ENCODE measurements around the gene RAB3IL1.
A peak's percentile ranks its signal among the peaks of the same experiment; 100 is the strongest.

The RAB3IL1 gene

DNA sequence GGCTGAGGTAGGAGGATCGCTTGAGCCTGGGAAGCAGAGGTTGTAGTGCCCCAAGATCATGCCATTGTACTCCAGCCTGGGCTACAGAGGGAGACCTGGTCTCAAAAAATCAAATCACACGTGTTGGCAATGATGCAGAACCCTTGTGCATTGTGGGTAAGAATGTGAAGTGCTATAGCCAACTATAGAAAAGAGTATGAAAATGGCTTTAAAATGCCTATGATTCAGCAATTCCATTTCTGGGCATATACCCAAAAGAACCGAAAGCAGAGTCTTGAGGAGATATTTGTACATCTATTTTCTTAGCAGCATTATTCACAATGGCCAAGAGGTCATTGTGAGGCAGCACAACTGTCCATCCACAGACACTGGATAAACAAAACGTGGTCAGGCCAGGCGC is 23.4 kb downstream of the RAB3IL1 start:
- DNase-seq (ENCODE audit: low read depth, low spot score): no peak
- Histone ChIP-seq H3K36me3 (ENCODE audit: insufficient read depth, low read length) (no peaks in the 10 kb centered on the region; the same call in 1 of the 2 replicates), H3K4me3 (no peak overlapping the region), H3K9ac (ENCODE audit: insufficient read length) (no peak overlapping the region), H3K9me3 (ENCODE audit: low read depth, low read length) (no peaks in the 10 kb centered on the region), H3K27ac (no peak overlapping the region; the same call in 1 of the 2 replicates)
- no peak for TF ChIP-seq EZH2 (IDR thresholded peaks at IDR 0.05)
- no peak for TF ChIP-seq FOXP2 (optimal IDR thresholded peaks at IDR 0.05; ENCODE audit: control extremely low read depth, extremely low read length, insufficient read depth)
- no peak for TF ChIP-seq POLR2AphosphoS5 (IDR thresholded peaks at IDR 0.05; ENCODE audit: borderline replicate concordance, low read depth, low read length)

DNA sequence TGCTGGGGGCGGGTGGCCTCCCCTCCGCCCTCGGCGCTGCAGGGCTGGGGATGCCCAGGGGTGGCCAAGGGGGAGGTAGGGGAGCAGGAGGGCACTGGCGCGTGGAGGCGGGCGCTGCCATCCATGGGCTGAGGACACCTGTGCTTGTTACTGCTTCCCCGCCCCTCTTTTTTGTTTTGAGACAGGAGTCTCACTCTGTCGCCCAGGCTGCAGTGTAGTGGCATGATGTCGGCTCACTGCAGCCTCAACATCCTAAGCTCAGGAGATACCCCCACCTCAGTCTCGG is 25.3 kb downstream of the RAB3IL1 start:
- no peak for DNase-seq (ENCODE audit: low read depth, low spot score)
- Histone ChIP-seq H3K9ac (ENCODE audit: insufficient read length) (no peak overlapping the region), H3K4me3 (peak overlapping the region; percentile 81), H3K36me3 (ENCODE audit: insufficient read depth, low read length) (no peaks in the 10 kb centered on the region), H3K9me3 (ENCODE audit: low read depth, low read length) (no peaks in the 10 kb centered on the region), H3K27ac (no peak overlapping the region)
- TF ChIP-seq FOXP2 (optimal IDR thresholded peaks at IDR 0.05; ENCODE audit: control extremely low read depth, extremely low read length, insufficient read depth) (no peak), EZH2 (IDR thresholded peaks at IDR 0.05) (no peak), POLR2AphosphoS5 (IDR thresholded peaks at IDR 0.05; ENCODE audit: borderline replicate concordance, low read depth, low read length) (no peak)

DNA sequence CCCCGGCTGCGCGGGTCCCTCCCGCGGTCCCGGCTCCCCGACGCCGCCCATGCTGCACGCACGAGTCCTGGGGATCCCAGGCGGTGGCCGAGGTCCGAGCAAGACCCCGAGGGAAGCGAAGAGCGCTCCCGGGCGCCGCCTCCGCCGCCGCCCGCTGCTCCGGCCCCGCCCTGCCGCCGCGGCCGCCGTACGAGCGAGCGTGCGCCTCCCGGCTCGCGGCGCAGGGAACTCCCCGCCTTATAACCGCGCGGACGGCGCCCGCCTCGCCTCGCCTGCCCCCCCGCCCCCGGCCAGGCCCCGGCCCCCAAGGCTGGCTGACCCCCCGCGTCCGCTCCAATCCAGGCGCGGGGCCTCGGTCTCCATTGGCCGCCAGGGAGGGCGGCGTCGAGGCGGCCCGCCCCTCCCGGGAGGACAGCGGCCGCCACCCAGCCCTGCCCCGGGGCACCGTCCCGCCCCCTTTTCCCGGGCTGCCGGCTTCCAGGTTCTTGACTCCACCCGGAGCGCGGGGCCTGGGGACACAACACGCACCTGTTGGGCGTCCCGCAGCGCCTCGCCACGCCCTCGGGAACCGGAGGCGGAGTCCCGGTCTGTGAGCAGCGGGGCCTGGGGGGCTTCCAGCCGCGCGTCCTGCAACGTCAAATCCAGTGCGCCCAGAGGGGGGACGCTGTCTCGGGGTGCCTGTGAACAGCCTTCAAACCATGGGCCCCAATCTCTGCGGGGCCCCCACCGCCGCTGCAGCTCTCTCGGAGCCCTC is 25.9 kb downstream of the RAB3IL1 start, which contains the start of gene FADS3:
FADS3 (minus strand) TSS at position 215 of the 754 bp plus-strand sequence; CDS start at position 51, 164 bp downstream.
- Histone ChIP-seq H3K27ac (0 out of 2 replicates have a peak within 1 kb of the TSS, but pooled peaks have one; percentile 19), H3K9me3 (ENCODE audit: low read depth, low read length) (no peaks in the 10 kb centered on the region), H3K9ac (ENCODE audit: insufficient read length) (peak within 1 kb of the TSS; percentile 51), H3K4me3 (peak within 1 kb of the TSS; percentile 81), H3K36me3 (ENCODE audit: insufficient read depth, low read length) (no peaks in the 10 kb centered on the region)
- TF ChIP-seq FOXP2 (optimal IDR thresholded peaks at IDR 0.05; ENCODE audit: control extremely low read depth, extremely low read length, insufficient read depth) (no peak), POLR2AphosphoS5 (IDR thresholded peaks at IDR 0.05; ENCODE audit: borderline replicate concordance, low read depth, low read length) (0 out of 2 replicates have a peak, but pooled peaks have one; percentile 18)
- DNase-seq (ENCODE audit: low read depth, low spot score): no peak

DNA sequence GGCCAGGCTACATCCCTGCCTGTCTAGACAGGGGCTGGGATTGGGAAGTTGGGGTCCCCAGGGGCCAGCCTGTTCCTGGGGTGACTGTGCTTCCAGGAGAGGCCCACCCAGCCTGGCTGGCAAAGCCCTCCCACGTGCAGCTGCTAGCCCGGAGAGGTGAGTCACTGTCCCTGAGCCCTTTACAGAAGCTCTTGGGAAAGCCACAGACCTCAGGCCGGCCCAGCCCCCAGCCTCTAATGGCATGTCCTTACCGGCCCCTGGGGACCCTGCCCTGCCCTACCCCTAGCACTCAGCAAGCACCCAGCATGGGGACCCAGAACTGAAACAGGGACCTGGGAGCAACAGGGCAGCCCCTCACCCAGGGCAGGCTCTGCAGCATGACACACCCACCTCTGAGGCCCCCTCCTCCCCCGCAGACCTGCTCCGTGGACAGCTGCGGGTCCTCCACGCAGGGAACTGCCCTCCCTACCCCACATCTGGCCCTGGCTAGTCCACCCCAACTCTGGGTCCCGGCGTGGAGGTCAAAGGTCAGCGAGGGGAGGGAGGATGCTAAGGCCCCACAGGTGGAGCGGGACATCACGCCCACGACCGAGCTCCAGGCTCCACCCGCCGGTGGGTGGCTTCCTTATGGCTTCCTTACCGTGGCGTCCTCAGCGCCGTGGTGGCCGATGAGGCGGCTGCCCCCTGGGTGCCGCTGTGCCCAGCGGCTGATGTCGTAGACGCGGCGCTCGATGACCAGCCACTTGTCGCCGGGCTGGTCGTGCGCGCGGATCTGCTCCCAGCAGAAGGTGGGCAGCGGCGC is 26.6 kb downstream of the RAB3IL1 start:
- H3K9me3 ChIP-seq (ENCODE audit: low read depth, low read length): no peaks in the 10 kb centered on the region
- H3K27ac ChIP-seq: no peak overlapping the region
- peak overlapping the region; percentile 81 for H3K4me3 ChIP-seq
- peak overlapping the region; percentile 51 for H3K9ac ChIP-seq (ENCODE audit: insufficient read length)
- H3K36me3 ChIP-seq (ENCODE audit: insufficient read depth, low read length): no peaks in the 10 kb centered on the region
- TF ChIP-seq POLR2AphosphoS5 (IDR thresholded peaks at IDR 0.05; ENCODE audit: borderline replicate concordance, low read depth, low read length) (no peak), EZH2 (IDR thresholded peaks at IDR 0.05) (no peak), FOXP2 (optimal IDR thresholded peaks at IDR 0.05; ENCODE audit: control extremely low read depth, extremely low read length, insufficient read depth) (no peak)
- no peak for DNase-seq (ENCODE audit: low read depth, low spot score)

DNA sequence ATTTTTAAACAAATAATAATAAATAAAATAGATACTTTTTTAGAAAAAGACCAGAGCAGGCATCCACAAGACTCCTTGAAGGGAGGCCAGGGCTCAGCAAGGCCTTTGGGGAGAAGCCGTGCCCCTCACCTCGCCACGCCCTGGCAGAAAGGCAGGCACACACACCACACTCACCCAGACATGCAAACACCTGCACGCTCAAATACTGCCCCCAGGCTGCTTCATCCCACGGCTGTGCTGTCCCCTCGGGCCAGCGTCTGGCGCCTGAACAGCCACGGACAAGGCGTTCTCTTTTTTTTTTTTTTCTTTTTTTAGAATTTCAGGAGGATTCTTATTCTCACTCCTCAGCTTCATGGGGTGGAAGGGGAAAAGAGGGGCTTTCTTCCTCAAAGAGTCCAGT is 27.5 kb downstream of the RAB3IL1 start:
- H3K27ac ChIP-seq: no peak overlapping the region
- no peaks in the 10 kb centered on the region for H3K9me3 ChIP-seq (ENCODE audit: low read depth, low read length)
- no peaks in the 10 kb centered on the region for H3K36me3 ChIP-seq (ENCODE audit: insufficient read depth, low read length)
- 0 out of 2 replicates have a peak overlapping the region, but pooled peaks have one; percentile 81 for H3K4me3 ChIP-seq
- no peak overlapping the region for H3K9ac ChIP-seq (ENCODE audit: insufficient read length)
- TF ChIP-seq EZH2 (IDR thresholded peaks at IDR 0.05) (no peak), FOXP2 (optimal IDR thresholded peaks at IDR 0.05; ENCODE audit: control extremely low read depth, extremely low read length, insufficient read depth) (no peak), POLR2AphosphoS5 (IDR thresholded peaks at IDR 0.05; ENCODE audit: borderline replicate concordance, low read depth, low read length) (no peak)
- no peak for DNase-seq (ENCODE audit: low read depth, low spot score)

DNA sequence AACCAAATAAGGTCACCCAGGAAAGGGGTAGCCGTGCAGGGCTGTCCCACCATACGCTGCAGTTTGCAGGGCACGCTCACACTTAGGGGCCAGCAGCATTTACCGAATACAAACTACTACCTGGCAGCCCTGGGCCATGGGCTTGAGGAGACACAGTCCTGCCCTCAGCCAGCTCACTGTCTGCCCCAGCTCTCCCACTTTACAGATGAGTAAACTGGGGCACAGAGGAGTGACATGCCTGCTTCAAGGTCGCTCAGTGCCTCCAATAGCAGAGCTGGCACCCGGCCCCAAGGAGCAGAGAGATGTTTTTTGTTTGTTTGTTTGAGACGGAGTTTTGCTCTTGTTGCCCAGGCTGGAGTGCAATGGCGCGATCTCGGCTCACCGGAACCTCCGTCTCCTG is 28.8 kb downstream of the RAB3IL1 start:
- H3K4me3 ChIP-seq: no peak overlapping the region
- no peak overlapping the region for H3K27ac ChIP-seq
- no peak overlapping the region for H3K9ac ChIP-seq (ENCODE audit: insufficient read length)
- no peak for DNase-seq (ENCODE audit: low read depth, low spot score)
- no peaks in the 10 kb centered on the region for H3K9me3 ChIP-seq (ENCODE audit: low read depth, low read length)
- H3K36me3 ChIP-seq (ENCODE audit: insufficient read depth, low read length): no peaks in the 10 kb centered on the region
- TF ChIP-seq FOXP2 (optimal IDR thresholded peaks at IDR 0.05; ENCODE audit: control extremely low read depth, extremely low read length, insufficient read depth) (no peak), EZH2 (IDR thresholded peaks at IDR 0.05) (no peak), POLR2AphosphoS5 (IDR thresholded peaks at IDR 0.05; ENCODE audit: borderline replicate concordance, low read depth, low read length) (no peak)

DNA sequence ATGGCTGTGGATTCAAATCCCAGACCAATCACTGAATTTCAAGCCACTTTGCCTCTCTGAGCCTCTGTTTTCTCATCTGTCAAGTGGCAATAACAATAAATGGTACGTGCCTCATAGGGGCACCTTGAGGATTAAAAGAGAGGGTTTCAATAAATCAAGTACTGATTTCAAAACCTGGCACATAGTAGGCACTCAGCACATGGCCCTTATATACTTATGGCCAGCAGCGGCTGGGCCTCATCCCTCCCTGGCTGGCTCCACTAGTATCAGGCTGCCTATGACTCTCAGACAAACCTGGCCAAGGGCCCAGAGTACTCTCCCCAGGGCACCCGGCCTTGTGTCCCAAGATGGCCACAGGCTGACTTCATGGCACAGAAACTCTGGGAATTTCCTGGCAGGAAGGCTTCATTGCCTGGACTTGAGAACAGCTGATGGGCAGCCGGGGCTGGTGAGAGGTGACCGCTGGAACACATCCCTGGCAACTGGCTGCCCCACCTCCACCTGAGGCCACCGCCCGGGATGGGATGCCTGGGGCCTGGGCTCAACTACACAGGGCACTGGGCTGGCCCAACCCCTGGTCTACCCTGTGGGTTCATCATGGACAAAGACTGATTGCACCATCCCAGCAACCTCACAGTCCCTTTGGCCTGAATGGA is 29.4 kb downstream of the RAB3IL1 start:
- Histone ChIP-seq H3K27ac (no peak overlapping the region), H3K9me3 (ENCODE audit: low read depth, low read length) (no peaks in the 10 kb centered on the region), H3K36me3 (ENCODE audit: insufficient read depth, low read length) (no peaks in the 10 kb centered on the region), H3K4me3 (no peak overlapping the region), H3K9ac (ENCODE audit: insufficient read length) (no peak overlapping the region)
- TF ChIP-seq FOXP2 (optimal IDR thresholded peaks at IDR 0.05; ENCODE audit: control extremely low read depth, extremely low read length, insufficient read depth) (no peak), POLR2AphosphoS5 (IDR thresholded peaks at IDR 0.05; ENCODE audit: borderline replicate concordance, low read depth, low read length) (no peak), EZH2 (IDR thresholded peaks at IDR 0.05) (no peak)
- DNase-seq (ENCODE audit: low read depth, low spot score): no peak

DNA sequence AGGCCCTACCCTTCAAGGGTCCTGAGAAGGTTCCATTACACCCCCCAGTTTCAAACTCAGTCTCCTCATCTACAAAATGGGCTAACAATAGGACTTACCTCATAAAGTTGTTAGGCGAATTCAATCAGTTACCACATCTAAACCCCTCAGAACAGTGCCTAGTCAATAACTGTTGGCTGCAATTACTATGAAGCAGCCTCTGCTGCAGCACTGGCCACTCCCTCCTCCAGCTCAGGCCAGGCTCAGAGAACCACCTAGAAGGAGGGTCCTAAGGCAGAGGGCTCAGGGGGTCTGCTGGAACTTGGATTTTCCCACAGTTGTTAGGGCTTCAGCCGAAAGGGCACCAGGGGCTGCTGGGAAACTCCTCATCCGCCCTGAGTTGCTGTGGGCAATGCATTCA is 30.7 kb downstream of the RAB3IL1 start:
- Histone ChIP-seq H3K9ac (ENCODE audit: insufficient read length) (no peak overlapping the region), H3K36me3 (ENCODE audit: insufficient read depth, low read length) (no peaks in the 10 kb centered on the region), H3K27ac (no peak overlapping the region), H3K9me3 (ENCODE audit: low read depth, low read length) (no peaks in the 10 kb centered on the region), H3K4me3 (no peak overlapping the region)
- DNase-seq (ENCODE audit: low read depth, low spot score): no peak
- TF ChIP-seq EZH2 (IDR thresholded peaks at IDR 0.05) (no peak), FOXP2 (optimal IDR thresholded peaks at IDR 0.05; ENCODE audit: control extremely low read depth, extremely low read length, insufficient read depth) (no peak), POLR2AphosphoS5 (IDR thresholded peaks at IDR 0.05; ENCODE audit: borderline replicate concordance, low read depth, low read length) (no peak)

Measured in SK-N-MC (cell line).